GM12864 (cell line): ENCODE data around the gene ASB2.

Experiments
- DNase-seq: peaks from one replicate; pipeline ENCODE4 v3.0.0-alpha.2; 2011; ENCODE audit warnings: low read depth
- H3K4me3 ChIP-seq: 2 replicates; pipeline ENCODE4 v1.5.1; 2011; ENCODE audit warnings: mild to moderate bottlenecking, low read depth, low read length, control low read depth
- TF ChIP-seq, protein P1 (sequence below): IDR thresholded peaks from 2 replicates; pipeline ENCODE4 v1.5.1; 2011; ENCODE audit warnings: low read depth, mild to moderate bottlenecking, moderate library complexity, low read length, control low read depth, inconsistent platforms; ENCODE audit errors: missing control alignments

The ASB2 gene

DNA sequence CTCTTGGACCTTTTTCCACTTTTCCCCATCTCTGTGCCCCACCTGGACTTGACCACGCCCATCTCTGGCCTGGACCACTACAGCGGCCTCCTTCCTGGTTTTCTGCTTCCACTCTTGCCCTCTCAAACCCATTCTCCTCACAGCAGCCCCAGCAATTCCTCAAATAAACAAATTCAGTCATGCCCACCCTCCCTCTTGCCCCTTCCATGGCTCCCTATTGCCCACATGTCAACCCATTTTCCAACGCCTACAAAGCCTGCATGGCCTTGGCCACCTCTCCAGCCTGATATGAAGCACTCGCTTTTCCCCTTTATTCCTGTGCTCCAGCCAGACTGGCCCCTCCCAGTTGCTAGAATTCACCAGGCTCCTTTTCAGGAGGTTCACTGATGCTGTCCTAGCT is 43.9 kb upstream of the ASB2 start:
- no peak overlapping the region for H3K4me3 ChIP-seq
- DNase-seq = no peak
- TF ChIP-seq, protein P1, sequence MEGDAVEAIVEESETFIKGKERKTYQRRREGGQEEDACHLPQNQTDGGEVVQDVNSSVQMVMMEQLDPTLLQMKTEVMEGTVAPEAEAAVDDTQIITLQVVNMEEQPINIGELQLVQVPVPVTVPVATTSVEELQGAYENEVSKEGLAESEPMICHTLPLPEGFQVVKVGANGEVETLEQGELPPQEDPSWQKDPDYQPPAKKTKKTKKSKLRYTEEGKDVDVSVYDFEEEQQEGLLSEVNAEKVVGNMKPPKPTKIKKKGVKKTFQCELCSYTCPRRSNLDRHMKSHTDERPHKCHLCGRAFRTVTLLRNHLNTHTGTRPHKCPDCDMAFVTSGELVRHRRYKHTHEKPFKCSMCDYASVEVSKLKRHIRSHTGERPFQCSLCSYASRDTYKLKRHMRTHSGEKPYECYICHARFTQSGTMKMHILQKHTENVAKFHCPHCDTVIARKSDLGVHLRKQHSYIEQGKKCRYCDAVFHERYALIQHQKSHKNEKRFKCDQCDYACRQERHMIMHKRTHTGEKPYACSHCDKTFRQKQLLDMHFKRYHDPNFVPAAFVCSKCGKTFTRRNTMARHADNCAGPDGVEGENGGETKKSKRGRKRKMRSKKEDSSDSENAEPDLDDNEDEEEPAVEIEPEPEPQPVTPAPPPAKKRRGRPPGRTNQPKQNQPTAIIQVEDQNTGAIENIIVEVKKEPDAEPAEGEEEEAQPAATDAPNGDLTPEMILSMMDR = no peak

DNA sequence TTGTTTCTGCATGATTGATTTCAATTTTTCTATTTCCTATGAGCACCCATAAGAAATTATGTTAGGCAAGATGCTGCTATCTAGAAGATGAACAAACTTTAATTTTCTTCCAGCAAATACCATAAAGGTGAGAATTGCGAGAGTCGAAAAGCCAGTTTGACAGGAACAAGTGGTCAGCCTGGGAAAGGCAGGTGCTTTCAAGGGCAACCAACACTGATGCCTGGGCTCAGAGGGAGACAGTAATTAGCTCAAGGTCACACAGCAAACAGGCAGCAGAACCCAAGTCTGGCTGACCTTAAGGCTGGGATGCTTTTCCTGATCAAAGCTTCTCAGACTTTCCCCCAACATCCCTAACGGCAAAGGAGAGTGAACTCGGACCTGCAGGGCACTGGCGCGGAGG is 43.0 kb upstream of the ASB2 start:
- DNase-seq = no peak
- TF ChIP-seq, protein P1 = no peak
- no peak overlapping the region for H3K4me3 ChIP-seq

DNA sequence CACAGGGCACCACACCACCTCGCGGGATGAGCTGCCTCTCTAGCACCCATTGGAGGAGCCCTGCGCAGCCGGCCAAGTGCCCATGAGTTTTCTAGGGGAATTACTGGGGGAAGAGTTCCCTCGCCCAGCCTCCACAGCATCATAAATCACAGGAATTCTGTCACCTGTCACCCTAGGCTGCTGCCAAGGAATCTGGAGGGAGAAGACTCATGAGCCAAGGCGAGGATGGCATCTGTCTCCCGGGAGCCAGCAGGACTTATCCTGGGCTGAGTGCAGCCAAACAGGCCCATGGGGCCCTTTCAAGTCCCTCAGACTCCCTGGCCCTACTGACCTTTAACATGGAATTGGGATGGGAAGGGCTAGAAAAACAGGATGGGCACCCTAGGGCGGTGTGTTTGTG is 41.9 kb upstream of the ASB2 start:
- TF ChIP-seq, protein P1 = no peak
- H3K4me3 ChIP-seq = no peak overlapping the region
- no peak for DNase-seq

DNA sequence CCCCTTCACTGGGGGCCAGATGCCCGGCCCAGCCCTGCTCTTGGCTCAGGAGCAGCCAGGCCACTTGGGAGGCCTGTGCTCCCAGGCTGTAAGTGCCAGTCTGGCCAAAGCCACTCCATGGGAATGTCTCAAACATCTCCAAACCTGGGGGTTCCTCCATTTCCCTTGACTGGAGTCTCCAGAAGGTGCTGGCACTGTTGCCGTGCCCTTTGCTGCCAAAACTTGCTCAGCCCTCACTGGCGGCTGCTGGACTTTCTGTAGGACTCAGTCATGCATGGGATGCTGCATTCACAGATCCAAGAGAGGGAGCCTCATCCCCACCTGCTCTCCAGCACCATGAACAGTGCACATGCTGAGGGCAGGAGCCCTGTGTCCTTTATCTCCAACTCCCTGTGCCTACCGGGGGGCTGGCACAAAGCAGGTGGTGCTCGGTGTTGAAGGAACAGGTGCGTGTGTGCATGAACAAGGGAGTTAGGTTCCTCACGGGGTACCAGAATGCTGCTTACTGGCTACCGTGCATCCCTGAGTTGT is 40.1 kb upstream of the ASB2 start:
- TF ChIP-seq, protein P1 = no peak
- H3K4me3 ChIP-seq = no peak overlapping the region
- DNase-seq = no peak

DNA sequence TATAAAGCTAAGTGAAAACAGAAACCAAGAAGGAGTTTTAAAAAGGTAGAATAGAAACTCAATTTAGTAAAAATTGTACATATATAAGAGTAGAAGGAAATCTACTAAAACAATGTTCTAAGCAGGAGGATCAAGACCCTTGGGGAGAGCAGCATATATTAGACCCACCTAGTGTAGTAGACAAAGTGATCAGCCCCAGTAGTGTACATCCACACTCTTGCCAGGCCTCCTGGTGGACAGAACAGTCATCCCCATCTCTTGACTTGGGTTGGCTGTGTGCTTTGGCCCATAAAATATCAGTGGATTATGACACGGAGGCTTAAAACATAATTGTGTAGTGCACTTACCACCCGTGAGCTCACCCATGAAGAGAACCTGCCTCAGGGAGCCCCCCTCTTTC is 38.9 kb upstream of the ASB2 start:
- no peak overlapping the region for H3K4me3 ChIP-seq
- DNase-seq = no peak
- TF ChIP-seq, protein P1 = no peak

DNA sequence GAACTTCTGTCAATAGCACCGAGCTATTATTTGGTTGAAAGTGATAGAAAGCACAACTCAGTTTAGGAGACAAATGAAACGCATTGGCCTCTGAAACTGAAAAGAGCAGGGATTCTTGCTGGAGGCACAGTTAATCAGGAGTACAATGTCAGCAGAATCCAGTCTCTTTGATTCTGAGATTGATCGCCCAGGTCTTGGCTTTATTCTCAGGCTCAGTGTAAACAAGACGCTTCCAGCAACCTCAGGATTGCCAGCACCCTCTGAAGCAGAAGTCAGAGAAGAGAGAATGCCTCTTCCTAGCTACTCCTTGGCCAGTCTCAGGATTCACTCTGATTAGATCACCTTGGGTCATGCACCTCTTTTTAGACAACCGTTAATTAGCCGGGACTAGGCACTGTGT is 38.0 kb upstream of the ASB2 start:
- no peak overlapping the region for H3K4me3 ChIP-seq
- DNase-seq = no peak
- TF ChIP-seq, protein P1 = no peak

DNA sequence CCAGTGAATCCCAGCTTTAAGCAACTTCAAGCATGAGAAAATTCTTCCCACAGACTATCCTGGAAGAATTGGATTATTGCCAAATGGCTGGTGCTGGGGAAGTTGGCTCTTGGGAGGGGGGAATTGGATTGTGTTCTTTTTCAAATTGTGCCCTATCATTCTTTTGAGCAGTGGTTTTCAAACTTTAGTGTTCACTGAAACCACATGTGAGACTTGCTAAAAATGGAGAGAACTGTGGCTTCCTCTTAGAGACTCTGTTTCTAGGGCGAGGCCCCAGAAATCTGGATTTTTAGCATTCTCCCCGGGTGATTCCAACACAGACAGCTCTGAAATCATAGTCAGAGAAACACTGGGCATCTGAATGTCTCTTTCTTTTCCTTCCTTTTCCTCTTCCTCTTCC is 35.4 kb upstream of the ASB2 start:
- DNase-seq = no peak
- no peak overlapping the region for H3K4me3 ChIP-seq
- TF ChIP-seq, protein P1 = no peak
